Urothelium cell line (cell line): ENCODE measurements around the gene CNST.
"Not testable (repeated sequence)": the region's sequence is repeated elsewhere in the genome, so short reads cannot be mapped to it uniquely, and the experiment has no call there.

ENCODE experiments used
- DNase-seq: peaks from one replicate; pipeline ENCODE4 v3.0.0; 2011; ENCODE audit warnings: low spot score, mixed read lengths
- FAIRE-seq: peaks from 2 replicates; lab custom pipeline; 2011; peaks lifted over from hg19 to GRCh38; lab: Jason Lieb, UNC

Gene CNST

GRCh38 chr1:246703581-246703980 is 137.3 kb downstream of the CNST start:
- DNase-seq (no peak), FAIRE-seq (no peak)

GRCh38 chr1:246705368-246705767 is 139.1 kb downstream of the CNST start:
- DNase-seq, result peak; percentile 29
- no peak for FAIRE-seq

- DNase-seq, result no peak
- FAIRE-seq, result no peak
Observed at GRCh38 chr1:246708166-246708565, 141.9 kb downstream of the CNST start.

GRCh38 chr1:246709196-246709595 is 142.9 kb downstream of the CNST start:
- no peak for FAIRE-seq
- DNase-seq, result no peak

- no peak for DNase-seq
- no peak for FAIRE-seq
Observed at GRCh38 chr1:246709835-246710234, 143.6 kb downstream of the CNST start.

- DNase-seq (no peak), FAIRE-seq (no peak)
Observed at GRCh38 chr1:246711548-246712003, 145.3 kb downstream of the CNST start.

- DNase-seq, FAIRE-seq: not testable (repeated sequence)
Observed at GRCh38 chr1:246712428-246712827, 146.2 kb downstream of the CNST start.
